ENCODE data around the gene MGAT5.

MGAT5 gene

DNA sequence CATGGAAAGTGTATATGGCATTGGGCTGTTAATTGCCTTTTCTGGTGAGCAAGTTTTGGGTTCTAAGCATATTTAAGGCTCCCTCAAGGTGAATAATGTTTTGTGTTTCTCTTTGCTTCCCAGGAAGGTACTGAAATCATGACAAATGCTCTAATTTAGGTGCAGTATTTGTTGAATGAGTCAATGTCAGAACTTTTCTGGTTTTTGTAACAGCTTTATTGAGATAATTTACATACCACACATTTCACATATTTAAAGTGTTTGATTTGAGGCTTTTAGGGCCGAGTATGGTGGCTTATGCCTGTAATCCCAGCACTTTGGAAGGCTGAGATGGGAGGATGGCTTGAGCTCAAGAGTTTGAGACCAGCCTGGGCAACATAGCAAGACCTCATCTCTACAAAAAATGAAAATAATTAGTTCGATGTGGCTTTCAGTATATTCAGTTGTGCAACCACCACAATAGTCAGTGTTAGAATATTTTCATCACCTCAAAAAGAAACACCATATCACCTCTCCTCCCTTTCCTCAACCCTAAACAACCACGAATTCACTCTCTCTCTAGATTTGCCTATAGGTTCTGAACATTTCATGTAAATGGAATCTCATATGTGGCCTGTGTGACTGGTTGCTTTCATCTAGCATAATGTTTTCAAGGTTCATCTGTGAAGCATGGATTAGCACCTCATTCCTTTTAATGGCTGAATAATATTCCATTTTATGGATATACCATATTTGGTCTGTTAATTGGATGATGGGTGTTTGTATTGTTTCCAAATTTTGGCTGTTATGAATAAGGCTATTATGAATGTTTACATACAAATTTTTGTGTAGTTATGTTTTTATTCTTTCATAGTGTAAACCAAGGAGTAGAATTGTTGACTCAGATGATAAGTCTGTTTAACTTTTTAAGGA, 54.9 kb downstream of the MGAT5 start:
- no peak for DNase-seq

DNA sequence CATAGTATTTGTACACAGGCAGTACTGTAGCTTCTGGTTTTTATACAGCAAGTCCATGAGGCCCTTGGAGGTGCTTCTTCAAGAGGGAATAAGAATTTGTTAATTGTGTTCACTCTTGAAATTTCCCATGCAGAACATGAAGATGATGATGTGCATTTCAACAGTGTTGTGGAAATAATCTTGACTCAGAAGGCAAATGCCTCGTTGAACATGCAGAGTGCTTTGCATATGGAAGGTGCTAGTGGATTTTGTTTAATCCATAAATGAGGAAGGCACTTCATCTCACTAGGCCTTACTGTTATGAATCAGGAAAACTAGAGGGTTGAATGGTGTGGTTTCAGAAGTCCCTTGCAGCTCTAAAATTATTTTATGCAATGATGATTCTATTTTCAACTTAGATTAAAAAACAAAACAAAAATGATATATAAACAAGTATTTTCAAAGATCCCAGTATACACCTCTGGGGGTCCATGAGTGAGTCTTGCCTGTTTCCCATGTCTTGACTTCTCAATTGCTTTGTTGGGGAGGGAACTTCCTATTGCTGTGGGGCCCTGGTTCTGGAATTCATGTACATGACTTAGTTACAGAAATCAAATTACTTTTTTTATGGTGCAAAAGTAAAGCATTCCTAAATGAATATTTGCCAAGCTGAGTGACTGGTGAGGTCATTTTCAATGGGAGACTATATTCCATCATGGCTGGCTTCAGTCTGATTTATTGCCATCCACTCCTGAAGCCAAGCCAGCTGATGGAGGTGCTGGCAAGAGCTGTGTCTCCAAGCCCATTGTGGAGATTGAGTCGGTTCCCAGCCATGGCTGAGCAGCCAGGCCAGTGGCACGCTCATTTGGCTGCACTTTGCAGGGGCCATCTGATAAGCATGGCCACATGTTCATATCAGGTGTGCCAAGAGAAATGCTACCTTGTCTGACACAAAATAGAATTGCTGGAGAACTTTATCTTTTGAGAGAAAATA, 56.5 kb downstream of the MGAT5 start:
- DNase-seq: no peak

DNA sequence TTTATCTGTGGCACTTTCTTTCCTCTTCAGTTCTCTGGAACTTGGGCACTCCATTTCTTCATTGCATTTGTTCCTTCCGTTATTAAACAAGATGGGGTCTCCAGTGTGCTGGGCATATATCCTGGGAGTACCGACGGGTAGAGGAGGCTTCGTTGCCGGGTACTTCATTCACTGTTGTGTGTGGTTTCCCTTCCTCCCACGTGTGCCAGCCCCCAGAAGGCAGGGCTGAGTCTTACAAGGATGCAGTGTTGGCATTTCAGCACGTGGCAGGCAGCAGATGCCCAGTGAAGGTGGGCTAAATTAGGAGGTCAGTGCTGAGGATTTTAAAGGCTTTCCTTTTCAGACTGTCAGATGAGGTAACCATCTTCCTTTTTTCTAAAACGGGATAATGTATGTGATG, 58.6 kb downstream of the MGAT5 start:
- DNase-seq: no peak

GRCh38 chr2:134314202-134314601, 60.3 kb downstream of the MGAT5 start:
- no peak for DNase-seq

- no peak for DNase-seq
Observed at GRCh38 chr2:134314681-134315368, 61.0 kb downstream of the MGAT5 start.

DNA sequence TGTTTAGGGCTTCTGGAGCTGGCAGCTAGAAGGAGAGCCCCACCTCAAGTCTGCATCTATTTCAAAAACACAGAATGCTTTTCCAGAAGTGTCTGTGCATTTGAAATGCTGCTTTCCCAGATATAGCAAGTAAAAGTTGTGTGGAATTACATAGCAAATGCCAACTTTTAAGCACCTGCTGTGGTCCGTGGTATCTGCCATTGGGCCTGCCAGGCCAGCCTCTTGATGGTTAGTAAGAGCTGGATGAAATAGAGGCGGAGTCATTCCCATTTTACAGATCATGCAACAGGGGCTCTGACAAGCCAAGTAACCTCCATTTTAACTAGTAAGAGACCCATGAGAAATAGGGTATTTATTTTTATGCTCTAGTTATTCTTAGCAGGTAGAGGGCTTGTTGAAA, 61.6 kb downstream of the MGAT5 start:
- DNase-seq: no peak

DNA sequence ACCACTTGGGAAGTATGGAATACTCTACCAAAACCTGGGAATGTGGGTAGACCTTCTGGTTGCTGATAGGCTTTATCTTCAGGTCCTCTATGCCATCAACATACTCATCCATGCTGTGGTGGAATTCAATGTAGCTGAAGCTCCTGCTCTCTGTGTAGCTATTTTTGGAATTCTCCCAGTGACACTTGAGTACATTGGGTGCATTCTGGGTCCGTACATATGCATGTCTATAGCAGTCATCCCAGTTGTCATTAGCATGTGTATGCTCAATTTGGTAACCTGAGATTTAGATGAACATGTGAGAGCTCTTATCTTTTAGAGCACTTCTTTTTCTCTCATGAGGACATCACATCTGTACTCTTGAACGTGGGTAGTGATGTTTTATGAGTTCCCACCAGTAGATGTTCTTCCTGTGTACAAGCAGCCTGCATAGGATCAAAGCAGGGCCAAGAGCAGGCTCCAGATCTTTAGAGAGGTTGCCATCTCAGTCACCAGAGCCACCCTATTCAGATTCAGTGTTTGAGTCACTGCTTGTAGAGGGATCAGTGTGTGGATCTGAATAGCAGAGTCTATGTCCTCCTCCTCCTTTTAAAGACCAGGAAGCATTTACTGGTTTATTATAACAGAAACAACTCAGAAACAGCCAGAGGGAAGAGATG, 65.9 kb downstream of the MGAT5 start:
- no peak for DNase-seq

GRCh38 chr2:134320930-134321329, 67.1 kb downstream of the MGAT5 start:
- DNase-seq: no peak

- DNase-seq: no peak
Observed at GRCh38 chr2:134323777-134324176, 69.9 kb downstream of the MGAT5 start.

- no peak for DNase-seq
Observed at GRCh38 chr2:134324430-134324829, 70.6 kb downstream of the MGAT5 start.

DNA sequence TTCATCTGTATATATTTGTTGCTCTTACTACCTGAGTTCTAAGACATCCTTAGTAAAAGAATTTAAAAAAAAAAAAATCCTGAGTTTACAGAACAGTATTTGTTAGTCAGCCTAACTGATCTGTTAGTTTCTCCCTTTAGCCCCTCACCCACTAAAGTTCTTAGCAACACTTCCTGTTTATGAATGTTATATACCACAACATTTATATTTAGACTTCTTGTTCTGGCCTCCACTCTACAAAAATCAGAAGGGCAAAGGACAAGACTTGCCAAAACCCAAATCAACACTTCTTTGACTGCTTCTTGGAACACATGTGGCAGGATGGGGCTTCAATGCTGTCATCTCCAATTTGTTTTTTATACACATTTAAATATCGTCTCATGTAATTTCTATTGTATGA, 71.1 kb downstream of the MGAT5 start:
- no peak for DNase-seq

- no peak for DNase-seq
Observed at GRCh38 chr2:134325696-134326095, 71.8 kb downstream of the MGAT5 start.

DNA sequence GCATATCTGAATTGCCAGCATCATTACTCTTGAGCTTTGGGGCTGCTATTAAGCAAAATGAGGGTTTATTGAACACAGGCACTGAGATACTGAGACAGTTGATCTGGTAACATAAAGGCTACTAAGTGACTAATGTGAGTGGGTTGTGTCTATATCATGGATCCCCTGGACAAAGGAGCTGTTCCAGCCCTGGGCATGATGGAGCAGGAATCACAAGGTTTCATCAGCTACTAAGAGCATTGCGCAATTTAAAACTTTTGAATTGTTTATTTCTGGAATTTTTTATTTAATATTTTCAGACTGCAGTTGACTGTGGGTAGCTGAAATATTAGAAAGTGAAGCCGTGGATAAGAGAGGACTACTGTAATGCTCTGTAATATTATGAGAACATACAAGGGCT, 73.5 kb downstream of the MGAT5 start:
- DNase-seq: no peak

- DNase-seq: no peak
Observed at GRCh38 chr2:134331081-134331480, 77.2 kb downstream of the MGAT5 start.

GRCh38 chr2:134333646-134334189, 79.8 kb downstream of the MGAT5 start:
- no peak for DNase-seq

DNA sequence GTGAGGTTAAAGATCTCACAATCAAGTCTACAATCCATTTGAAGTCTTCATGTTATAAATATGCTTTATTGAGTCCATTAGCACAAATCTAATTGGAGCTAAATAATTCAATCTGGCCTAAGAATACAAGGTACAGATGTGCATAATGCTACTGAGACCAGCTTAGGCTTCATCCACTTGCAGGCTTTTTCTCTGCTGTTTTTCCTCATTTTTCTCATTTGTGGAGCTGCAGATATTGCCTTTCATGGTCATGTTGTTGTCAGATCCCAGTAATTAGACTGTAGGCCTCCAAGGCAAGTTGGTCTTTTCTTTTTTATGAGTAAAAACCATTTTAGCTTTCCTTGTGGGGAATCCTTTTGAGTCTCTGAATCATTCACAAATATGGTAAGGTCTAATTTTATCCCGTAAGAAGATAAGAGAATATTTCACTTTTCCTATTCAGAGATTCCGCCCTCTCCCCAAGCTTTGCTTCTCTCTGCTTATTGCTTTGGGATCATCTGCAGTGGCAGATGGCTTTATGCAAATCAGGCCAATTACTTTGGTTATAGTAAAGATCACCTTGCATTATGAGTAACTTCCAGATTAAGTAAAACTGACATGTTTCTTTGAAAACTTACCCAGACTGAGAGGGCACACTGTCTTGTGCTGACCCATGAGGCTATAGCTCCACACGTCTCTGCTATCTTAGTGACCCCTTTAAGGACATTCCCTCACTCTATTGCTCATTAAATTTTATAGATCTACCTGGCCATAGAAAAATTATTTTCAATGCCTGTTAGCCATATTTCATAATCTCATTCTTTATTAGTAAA, 80.9 kb downstream of the MGAT5 start:
- DNase-seq: no peak

GRCh38 chr2:134335601-134336000, 81.7 kb downstream of the MGAT5 start:
- DNase-seq: no peak

GRCh38 chr2:134336352-134336751, 82.5 kb downstream of the MGAT5 start:
- DNase-seq: no peak

- no peak for DNase-seq
Observed at GRCh38 chr2:134336921-134337320, 83.0 kb downstream of the MGAT5 start.

DNA sequence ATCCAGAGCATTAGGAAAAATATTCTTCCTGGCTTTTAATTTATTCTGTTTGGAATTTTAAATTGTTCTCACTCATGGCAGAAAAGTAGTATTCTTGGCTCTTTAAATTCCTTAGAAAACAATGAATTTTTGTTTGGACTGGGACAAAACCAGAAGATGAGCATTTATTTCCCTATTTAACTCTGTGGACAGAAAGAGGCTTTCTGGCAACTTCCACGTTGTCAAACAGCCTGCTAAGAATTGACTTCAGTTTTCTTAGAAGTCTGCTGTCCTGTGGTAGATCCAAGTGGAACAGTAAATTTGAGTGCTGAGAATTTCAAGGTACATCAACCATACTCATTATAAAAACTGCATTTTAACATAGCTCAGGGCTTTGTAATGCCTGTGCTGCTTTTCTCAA, 83.8 kb downstream of the MGAT5 start:
- DNase-seq: no peak

DNA sequence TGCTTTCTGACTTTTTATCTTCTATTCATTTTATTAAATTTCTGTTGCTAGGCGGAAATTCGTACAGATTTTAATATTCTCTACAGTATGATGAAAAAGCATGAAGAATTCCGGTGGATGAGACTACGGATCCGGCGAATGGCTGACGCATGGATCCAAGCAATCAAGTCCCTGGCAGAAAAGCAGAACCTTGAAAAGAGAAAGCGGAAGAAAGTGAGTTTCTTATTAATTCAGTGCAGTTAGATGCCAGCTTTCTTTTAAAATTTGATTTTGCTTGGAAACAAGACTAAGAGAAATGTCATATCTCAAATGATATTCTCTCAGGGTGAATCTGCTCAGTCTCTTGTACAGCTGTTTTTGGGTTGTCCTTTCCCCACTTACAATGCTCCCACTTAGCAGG, 84.3 kb downstream of the MGAT5 start:
- no peak for DNase-seq
